OCI-LY3 (cell line): Measurements from ENCODE around the gene SLC25A13.

Experiments
- H2AFZ ChIP-seq: fragments of 200-600, 300-600 bp; shearing (Covaris generic); 2 replicates; pipeline ENCODE4 v1.6.0; 2014; ENCODE audit warnings: antibody characterized with exemption, low read depth, low read length
- H3K27ac ChIP-seq: fragments of 200-600, 300-600 bp; sonication (generic); 2 replicates; pipeline ENCODE4 v1.5.1; 2014; ENCODE audit warnings: mild to moderate bottlenecking, low read length, moderate library complexity, mixed read lengths
- H3K27me3 ChIP-seq: fragments of 200-600, 300-600 bp; sonication (generic); 2 replicates; pipeline ENCODE4 v1.6.1; 2014; ENCODE audit warnings: low read depth, low read length, mixed read lengths
- H3K36me3 ChIP-seq: fragments of 200-600, 300-600 bp; sonication (generic); replicated peaks from 2 replicates; pipeline ENCODE3; 2014; ENCODE audit warnings: low read depth, low read length, mixed read lengths
- H3K4me1 ChIP-seq: fragments of 300-600, 200-600 bp; sonication (generic); 2 replicates; pipeline ENCODE4 v1.6.1; 2014; ENCODE audit warnings: low read length, mixed read lengths
- H3K4me2 ChIP-seq: fragments of 200-600, 300-600 bp; sonication (generic); 2 replicates; pipeline ENCODE4 v1.6.1; 2014; ENCODE audit warnings: low read length, mixed read lengths
- H3K4me3 ChIP-seq: fragments of 300-600, 200-600 bp; sonication (generic); 2 replicates; pipeline ENCODE4 v1.5.1; 2014; ENCODE audit warnings: antibody characterized with exemption, mild to moderate bottlenecking, low read length, moderate library complexity
- H3K79me2 ChIP-seq: fragments of 300-600, 200-600 bp; shearing (Covaris generic); 2 replicates; pipeline ENCODE4 v1.6.1; 2014; ENCODE audit warnings: mild to moderate bottlenecking, low read length, mixed read lengths
- H3K9ac ChIP-seq: fragments of 300-600, 200-600 bp; shearing (Covaris generic); 2 replicates; pipeline ENCODE4 v1.6.0; 2014; ENCODE audit warnings: mild to moderate bottlenecking, low read length, moderate library complexity
- H3K9me3 ChIP-seq: fragments of 200-600, 300-600 bp; shearing (Covaris generic); 2 replicates; pipeline ENCODE4 v1.6.1; 2014; ENCODE audit warnings: low read length, mixed read lengths; ENCODE audit not compliant: insufficient read depth
- H4K20me1 ChIP-seq: fragments of 200-600, 300-600 bp; sonication (generic); 2 replicates; pipeline ENCODE4 v1.6.1; 2016; ENCODE audit warnings: low read length, mixed read lengths; ENCODE audit not compliant: insufficient read depth
- EZH2phosphoT487 ChIP-seq: fragments of 200-600 bp; shearing (Covaris generic); IDR thresholded peaks from 2 replicates; pipeline ENCODE4 v1.6.1; 2018; ENCODE audit warnings: antibody characterized with exemption, mixed run types, low read depth
- TF ChIP-seq, protein P1 (sequence below): fragments of 200-600, 300-600 bp; sonication (generic); IDR thresholded peaks from 2 replicates; pipeline ENCODE4 v1.5.1; 2014; ENCODE audit warnings: antibody characterized with exemption, low read length, low read depth

Gene SLC25A13

DNA sequence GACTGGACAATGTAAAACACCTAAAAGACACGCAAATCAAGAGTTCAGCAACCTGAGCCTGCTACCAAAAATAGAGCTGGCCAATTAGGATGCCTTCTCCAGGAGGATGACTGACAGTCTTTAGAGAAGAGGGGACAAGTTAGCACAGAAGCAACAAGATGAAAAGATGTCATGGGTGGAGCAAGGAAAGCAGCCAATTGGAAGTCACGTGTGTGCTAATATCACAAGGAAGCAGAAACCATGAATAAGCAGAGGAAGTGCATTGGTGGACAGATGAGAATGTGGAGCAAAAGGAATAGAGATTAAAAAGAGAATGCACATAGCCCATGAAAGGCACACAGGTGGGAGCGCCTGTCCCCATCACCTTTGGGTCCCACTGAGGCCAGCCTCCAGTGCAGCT, 148.1 kb downstream of the SLC25A13 start:
- H3K36me3 ChIP-seq = peaks cover 16% of the 10 kb centered on the region
- no peaks in the 10 kb centered on the region for H4K20me1 ChIP-seq
- H2AFZ ChIP-seq = no peak overlapping the region
- H3K9me3 ChIP-seq = no peaks in the 10 kb centered on the region
- H3K4me1 ChIP-seq = peaks cover 3% of the 10 kb centered on the region
- no peak overlapping the region for H3K4me2 ChIP-seq
- H3K4me3 ChIP-seq = no peak overlapping the region
- no peak for TF ChIP-seq EZH2phosphoT487
- TF ChIP-seq, protein P1, sequence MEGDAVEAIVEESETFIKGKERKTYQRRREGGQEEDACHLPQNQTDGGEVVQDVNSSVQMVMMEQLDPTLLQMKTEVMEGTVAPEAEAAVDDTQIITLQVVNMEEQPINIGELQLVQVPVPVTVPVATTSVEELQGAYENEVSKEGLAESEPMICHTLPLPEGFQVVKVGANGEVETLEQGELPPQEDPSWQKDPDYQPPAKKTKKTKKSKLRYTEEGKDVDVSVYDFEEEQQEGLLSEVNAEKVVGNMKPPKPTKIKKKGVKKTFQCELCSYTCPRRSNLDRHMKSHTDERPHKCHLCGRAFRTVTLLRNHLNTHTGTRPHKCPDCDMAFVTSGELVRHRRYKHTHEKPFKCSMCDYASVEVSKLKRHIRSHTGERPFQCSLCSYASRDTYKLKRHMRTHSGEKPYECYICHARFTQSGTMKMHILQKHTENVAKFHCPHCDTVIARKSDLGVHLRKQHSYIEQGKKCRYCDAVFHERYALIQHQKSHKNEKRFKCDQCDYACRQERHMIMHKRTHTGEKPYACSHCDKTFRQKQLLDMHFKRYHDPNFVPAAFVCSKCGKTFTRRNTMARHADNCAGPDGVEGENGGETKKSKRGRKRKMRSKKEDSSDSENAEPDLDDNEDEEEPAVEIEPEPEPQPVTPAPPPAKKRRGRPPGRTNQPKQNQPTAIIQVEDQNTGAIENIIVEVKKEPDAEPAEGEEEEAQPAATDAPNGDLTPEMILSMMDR = no peak
- no peak overlapping the region for H3K27ac ChIP-seq
- H3K9ac ChIP-seq = no peak overlapping the region
- no peaks in the 10 kb centered on the region for H3K79me2 ChIP-seq
- no peaks in the 10 kb centered on the region for H3K27me3 ChIP-seq

- no peak overlapping the region for H2AFZ ChIP-seq
- H3K9ac ChIP-seq = no peak overlapping the region
- no peak overlapping the region for H3K27ac ChIP-seq
- no peaks in the 10 kb centered on the region for H3K9me3 ChIP-seq
- H3K79me2 ChIP-seq = no peaks in the 10 kb centered on the region
- peaks cover 17% of the 10 kb centered on the region for H3K36me3 ChIP-seq
- H4K20me1 ChIP-seq = no peaks in the 10 kb centered on the region
- H3K4me2 ChIP-seq = no peak overlapping the region
- no peak overlapping the region for H3K4me3 ChIP-seq
- peaks cover 6% of the 10 kb centered on the region for H3K4me1 ChIP-seq
- no peaks in the 10 kb centered on the region for H3K27me3 ChIP-seq
- no peak for TF ChIP-seq EZH2phosphoT487
- TF ChIP-seq, protein P1 = no peak
Measured at GRCh38 chr7:96169439-96169838, 152.5 kb downstream of the SLC25A13 start.

DNA sequence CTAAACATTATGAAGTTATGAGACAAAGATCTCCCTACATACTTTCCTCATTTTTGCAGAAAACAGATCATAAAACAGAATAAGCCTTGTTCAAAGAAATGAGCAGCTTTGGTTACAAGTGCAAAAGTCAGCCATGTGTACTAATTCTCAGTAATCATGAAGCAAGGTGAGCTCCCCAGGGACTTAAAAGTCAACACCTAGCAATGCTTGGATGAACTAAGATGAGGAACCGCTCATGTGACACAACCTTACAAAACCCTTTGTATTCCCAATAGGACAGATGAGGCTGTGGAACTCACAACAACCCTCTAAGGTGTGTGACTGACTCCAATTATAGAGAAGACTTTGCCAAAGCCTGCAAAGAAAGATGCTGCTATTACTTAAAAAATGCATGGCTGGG, 154.5 kb downstream of the SLC25A13 start:
- no peaks in the 10 kb centered on the region for H3K27me3 ChIP-seq
- H2AFZ ChIP-seq = no peak overlapping the region
- H3K4me2 ChIP-seq = no peak overlapping the region
- no peaks in the 10 kb centered on the region for H4K20me1 ChIP-seq
- H3K4me3 ChIP-seq = no peak overlapping the region
- H3K9ac ChIP-seq = no peak overlapping the region
- no peaks in the 10 kb centered on the region for H3K79me2 ChIP-seq
- H3K9me3 ChIP-seq = no peaks in the 10 kb centered on the region
- H3K4me1 ChIP-seq = peaks cover 6% of the 10 kb centered on the region
- peaks cover 22% of the 10 kb centered on the region for H3K36me3 ChIP-seq
- H3K27ac ChIP-seq = no peak overlapping the region
- no peak for TF ChIP-seq EZH2phosphoT487
- TF ChIP-seq, protein P1 = no peak

- Histone ChIP-seq H3K4me2 (no peak overlapping the region), H2AFZ (no peak overlapping the region), H3K4me1 (no peaks in the 10 kb centered on the region), H3K79me2 (no peaks in the 10 kb centered on the region), H3K27ac (no peak overlapping the region), H3K4me3 (no peak overlapping the region), H3K36me3 (peaks cover 20% of the 10 kb centered on the region), H3K27me3 (no peaks in the 10 kb centered on the region), H3K9me3 (no peaks in the 10 kb centered on the region), H3K9ac (no peak overlapping the region), H4K20me1 (no peaks in the 10 kb centered on the region)
- no peak for TF ChIP-seq EZH2phosphoT487
- TF ChIP-seq, protein P1 = no peak
Measured at GRCh38 chr7:96161897-96162296, 160.0 kb downstream of the SLC25A13 start.
